BLaER1 (cell line): ENCODE data around the gene ARPC2.

ENCODE experiments used
- H3K27ac ChIP-seq: shearing (Covaris generic); formaldehyde crosslinking; 2 replicates; pipeline ENCODE4 v1.8.1; 2022
- H3K27me3 ChIP-seq: shearing (Covaris generic); formaldehyde crosslinking; 2 replicates; pipeline ENCODE4 v1.8.1; 2022
- H3K36me3 ChIP-seq: shearing (Covaris generic); formaldehyde crosslinking; 2 replicates; pipeline ENCODE4 v1.8.1; 2022
- H3K4me1 ChIP-seq: shearing (Covaris generic); formaldehyde crosslinking; 2 replicates; pipeline ENCODE4 v1.8.1; 2022
- H3K4me2 ChIP-seq: shearing (Covaris generic); formaldehyde crosslinking; 2 replicates; pipeline ENCODE4 v1.8.1; 2022
- H3K4me3 ChIP-seq: shearing (Covaris generic); formaldehyde crosslinking; 2 replicates; pipeline ENCODE4 v1.8.1; 2022
- H3K9ac ChIP-seq: shearing (Covaris generic); formaldehyde crosslinking; 2 replicates; pipeline ENCODE4 v1.8.1; 2022
- H3K9me3 ChIP-seq: shearing (Covaris generic); formaldehyde crosslinking; 2 replicates; pipeline ENCODE4 v1.8.1; 2022
- H4K20me1 ChIP-seq: shearing (Covaris generic); formaldehyde crosslinking; 2 replicates; pipeline ENCODE4 v1.8.1; 2022
- Cebpa-rat ChIP-seq: shearing (Covaris generic); IDR thresholded peaks from 2 replicates; pipeline ENCODE4 v1.8.1; 2022

The ARPC2 gene

GRCh38 chr2:218229239-218229638, 12.2 kb downstream of the ARPC2 start:
- peaks cover 92% of the 10 kb centered on the region for H3K36me3 ChIP-seq
- H3K27ac ChIP-seq: peak overlapping the region; percentile 77

GRCh38 chr2:218229851-218230250, 12.9 kb downstream of the ARPC2 start:
- Histone ChIP-seq H3K4me3 (no peak overlapping the region), H3K4me1 (peaks cover 35% of the 10 kb centered on the region), H3K27me3 (no peaks in the 10 kb centered on the region), H3K9me3 (no peaks in the 10 kb centered on the region), H3K27ac (peak overlapping the region; percentile 77), H3K9ac (no peak overlapping the region), H3K4me2 (peak overlapping the region; percentile 77), H4K20me1 (peaks cover 49% of the 10 kb centered on the region), H3K36me3 (peaks cover 92% of the 10 kb centered on the region)
- no peak for TF ChIP-seq Cebpa-rat

More at GRCh38 chr2:218229239-218229638, 12.2 kb downstream of the ARPC2 start:
- H4K20me1 ChIP-seq: peaks cover 49% of the 10 kb centered on the region
- H3K4me1 ChIP-seq: peaks cover 35% of the 10 kb centered on the region
- peak overlapping the region; percentile 77 for H3K4me2 ChIP-seq
- H3K9me3 ChIP-seq: no peaks in the 10 kb centered on the region
- H3K9ac ChIP-seq: peak overlapping the region; percentile 25; the same call in 1 of the 2 replicates
- H3K4me3 ChIP-seq: no peak overlapping the region
- H3K27me3 ChIP-seq: no peaks in the 10 kb centered on the region
- TF ChIP-seq Cebpa-rat: no peak

GRCh38 chr2:218230882-218231281, 13.9 kb downstream of the ARPC2 start:
- no peak overlapping the region for H3K9ac ChIP-seq
- no peak overlapping the region for H3K4me3 ChIP-seq
- no peak for TF ChIP-seq Cebpa-rat
- peaks cover 41% of the 10 kb centered on the region for H4K20me1 ChIP-seq
- peaks cover 35% of the 10 kb centered on the region for H3K4me1 ChIP-seq
- no peaks in the 10 kb centered on the region for H3K27me3 ChIP-seq
- peak overlapping the region; percentile 77; the same call in 1 of the 2 replicates for H3K4me2 ChIP-seq
- no peak overlapping the region for H3K27ac ChIP-seq
- H3K36me3 ChIP-seq: peaks cover 92% of the 10 kb centered on the region
- H3K9me3 ChIP-seq: no peaks in the 10 kb centered on the region

GRCh38 chr2:218233543-218233942, 16.6 kb downstream of the ARPC2 start:
- peaks cover 94% of the 10 kb centered on the region for H3K36me3 ChIP-seq
- peaks cover 36% of the 10 kb centered on the region for H4K20me1 ChIP-seq
- H3K9me3 ChIP-seq: no peaks in the 10 kb centered on the region
- no peak overlapping the region for H3K9ac ChIP-seq
- no peak for TF ChIP-seq Cebpa-rat
- no peaks in the 10 kb centered on the region for H3K27me3 ChIP-seq
- H3K4me2 ChIP-seq: no peak overlapping the region
- no peak overlapping the region for H3K27ac ChIP-seq
- H3K4me3 ChIP-seq: no peak overlapping the region
- peaks cover 23% of the 10 kb centered on the region for H3K4me1 ChIP-seq

GRCh38 chr2:218234521-218234920, 17.5 kb downstream of the ARPC2 start:
- no peak overlapping the region for H3K27ac ChIP-seq
- H4K20me1 ChIP-seq: peaks cover 35% of the 10 kb centered on the region
- no peak overlapping the region for H3K4me3 ChIP-seq
- H3K4me1 ChIP-seq: peaks cover 13% of the 10 kb centered on the region
- no peaks in the 10 kb centered on the region for H3K9me3 ChIP-seq
- no peak overlapping the region for H3K4me2 ChIP-seq
- H3K36me3 ChIP-seq: peaks cover 99% of the 10 kb centered on the region
- H3K27me3 ChIP-seq: no peaks in the 10 kb centered on the region
- no peak for TF ChIP-seq Cebpa-rat
- no peak overlapping the region for H3K9ac ChIP-seq

GRCh38 chr2:218235017-218235416, 18.0 kb downstream of the ARPC2 start:
- no peak overlapping the region for H3K4me3 ChIP-seq

GRCh38 chr2:218236829-218237228, 19.8 kb downstream of the ARPC2 start:
- Histone ChIP-seq H3K4me2 (no peak overlapping the region), H3K27ac (no peak overlapping the region), H3K27me3 (no peaks in the 10 kb centered on the region), H3K36me3 (peaks cover 100% of the 10 kb centered on the region), H3K4me3 (no peak overlapping the region), H3K9ac (no peak overlapping the region), H4K20me1 (peaks cover 31% of the 10 kb centered on the region; the same call in 1 of the 2 replicates), H3K9me3 (no peaks in the 10 kb centered on the region), H3K4me1 (no peaks in the 10 kb centered on the region)
- no peak for TF ChIP-seq Cebpa-rat

More at GRCh38 chr2:218235017-218235416, 18.0 kb downstream of the ARPC2 start:
- TF ChIP-seq Cebpa-rat: no peak
- Histone ChIP-seq H3K27me3 (no peaks in the 10 kb centered on the region), H3K4me2 (no peak overlapping the region), H3K9ac (no peak overlapping the region), H3K36me3 (peaks cover 100% of the 10 kb centered on the region), H3K9me3 (no peaks in the 10 kb centered on the region), H4K20me1 (peaks cover 31% of the 10 kb centered on the region; the same call in 1 of the 2 replicates), H3K27ac (no peak overlapping the region), H3K4me1 (peaks cover 8% of the 10 kb centered on the region)

- TF ChIP-seq Cebpa-rat: no peak
- Histone ChIP-seq H3K4me3 (no peak overlapping the region), H3K4me1 (no peaks in the 10 kb centered on the region), H3K27ac (no peak overlapping the region), H4K20me1 (peaks cover 27% of the 10 kb centered on the region), H3K4me2 (no peak overlapping the region), H3K36me3 (peaks cover 100% of the 10 kb centered on the region), H3K27me3 (no peaks in the 10 kb centered on the region), H3K9ac (no peak overlapping the region), H3K9me3 (no peaks in the 10 kb centered on the region)
These were observed 21.9 kb downstream of the ARPC2 start for GRCh38 chr2:218238887-218239286.

- H3K27ac ChIP-seq: no peak overlapping the region
- peaks cover 25% of the 10 kb centered on the region for H4K20me1 ChIP-seq
- no peaks in the 10 kb centered on the region for H3K9me3 ChIP-seq
- no peak overlapping the region for H3K4me3 ChIP-seq
- no peaks in the 10 kb centered on the region for H3K4me1 ChIP-seq
- peaks cover 100% of the 10 kb centered on the region for H3K36me3 ChIP-seq
- no peak overlapping the region for H3K4me2 ChIP-seq
- no peaks in the 10 kb centered on the region for H3K27me3 ChIP-seq
- TF ChIP-seq Cebpa-rat: no peak
- H3K9ac ChIP-seq: no peak overlapping the region
These were observed 27.2 kb downstream of the ARPC2 start for GRCh38 chr2:218244204-218244603.

- Histone ChIP-seq H3K4me2 (no peak overlapping the region), H3K4me1 (no peaks in the 10 kb centered on the region), H3K27ac (no peak overlapping the region), H3K4me3 (no peak overlapping the region), H3K9ac (no peak overlapping the region), H4K20me1 (peaks cover 25% of the 10 kb centered on the region), H3K27me3 (no peaks in the 10 kb centered on the region), H3K36me3 (peaks cover 100% of the 10 kb centered on the region), H3K9me3 (no peaks in the 10 kb centered on the region)
- no peak for TF ChIP-seq Cebpa-rat
These were observed 27.7 kb downstream of the ARPC2 start for GRCh38 chr2:218244665-218245064.

GRCh38 chr2:218245214-218245613, 28.2 kb downstream of the ARPC2 start:
- no peak overlapping the region for H3K27ac ChIP-seq
- H3K27me3 ChIP-seq: no peaks in the 10 kb centered on the region
- no peaks in the 10 kb centered on the region for H3K4me1 ChIP-seq
- H4K20me1 ChIP-seq: peaks cover 25% of the 10 kb centered on the region
- peaks cover 100% of the 10 kb centered on the region for H3K36me3 ChIP-seq
- no peak for TF ChIP-seq Cebpa-rat
- no peaks in the 10 kb centered on the region for H3K9me3 ChIP-seq
- H3K4me3 ChIP-seq: no peak overlapping the region
- no peak overlapping the region for H3K9ac ChIP-seq
- H3K4me2 ChIP-seq: no peak overlapping the region
